Liver (tissue), 9 donors: ENCODE results near the gene PPP1R1A. TPM values are rescaled to one million over a fixed set of nuclear protein-coding genes. Genes with fewer than 3 reads are reported as not detected.
A peak's percentile ranks its signal among the peaks of the same experiment; 100 is the strongest.

Experiments used
- DNase-seq: peaks from one replicate; pipeline ENCODE4 v3.0.0-alpha.2; 2017; ENCODE audit warnings: low spot score
- H3K27ac ChIP-seq, 2 donors: one replicate each; pipeline ENCODE4 v1.7.0; 2013; ENCODE audit warnings: inconsistent platforms in 2 of 2, low read length in 2 of 2, control low read depth in 1 of 2, low read depth in 1 of 2, mild to moderate bottlenecking in 1 of 2
- H3K27me3 ChIP-seq, 4 donors: one replicate each; pipeline versions ENCODE4 v1.6.1 to v1.7.0; 2013; ENCODE audit warnings: low read length in 3 of 4, inconsistent platforms in 1 of 4, mild to moderate bottlenecking in 1 of 4, moderate library complexity in 1 of 4; ENCODE audit not compliant: control insufficient read depth in 4 of 4, insufficient read depth in 4 of 4
- H3K36me3 ChIP-seq, 4 donors: one replicate each; pipeline versions ENCODE4 v1.6.1 to v1.7.0; 2013; ENCODE audit warnings: low read length in 3 of 4, mild to moderate bottlenecking in 3 of 4, low read depth in 1 of 4, moderate library complexity in 1 of 4; ENCODE audit not compliant: control insufficient read depth in 4 of 4, insufficient read depth in 3 of 4
- H3K4me1 ChIP-seq, 4 donors: one replicate each; pipeline versions ENCODE4 v1.6.1 to v1.7.0; 2013; ENCODE audit warnings: low read length in 3 of 4, mild to moderate bottlenecking in 3 of 4, moderate library complexity in 1 of 4; ENCODE audit not compliant: control insufficient read depth in 4 of 4, insufficient read depth in 4 of 4
- H3K4me3 ChIP-seq, 3 donors: one replicate each; pipeline versions ENCODE4 v1.6.1 to v1.7.0; 2013; ENCODE audit warnings: low read length in 3 of 3, control low read depth in 1 of 3, low read depth in 1 of 3, mild to moderate bottlenecking in 1 of 3
- H3K9ac ChIP-seq, 2 donors: one replicate each; pipeline ENCODE4 v1.7.0; 2013; ENCODE audit warnings: low read length in 2 of 2, mild to moderate bottlenecking in 2 of 2, moderate library complexity in 2 of 2, control low read depth in 1 of 2, low read depth in 1 of 2
- H3K9me3 ChIP-seq, 4 donors: one replicate each; pipeline versions ENCODE4 v1.6.1 to v1.7.0; 2013; ENCODE audit warnings: low read length in 3 of 4; ENCODE audit not compliant: control insufficient read depth in 4 of 4
- ATF3 ChIP-seq: IDR thresholded peaks from 2 replicates; pipeline ENCODE4 v1.6.1; 2016; ENCODE audit warnings: antibody characterized with exemption
- CTCF ChIP-seq: fragments of 150-350 bp; IDR thresholded peaks from 2 replicates; pipeline ENCODE4 v1.5.1; 2017; ENCODE audit warnings: improper control_type of control experiment, low read depth, low read length; ENCODE audit not compliant: missing input control
- FOXA2 ChIP-seq: IDR thresholded peaks from 2 replicates; pipeline ENCODE4 v1.6.1; 2016; ENCODE audit warnings: antibody characterized with exemption
- HNF4A ChIP-seq, 2 donors: conservative IDR thresholded peaks; 2 replicates each; pipeline ENCODE4 v1.6.1; 2016; ENCODE audit warnings: antibody characterized with exemption in 2 of 2, mild to moderate bottlenecking in 2 of 2
- HNF4G ChIP-seq: IDR thresholded peaks from 2 replicates; pipeline ENCODE4 v1.6.1; 2016; ENCODE audit warnings: antibody characterized with exemption
- MAX ChIP-seq: IDR thresholded peaks from 2 replicates; pipeline ENCODE4 v1.6.1; 2016; ENCODE audit warnings: antibody characterized with exemption
- RAD21 ChIP-seq, 2 donors: IDR thresholded peaks; 2 replicates each; pipeline ENCODE4 v1.6.1; 2016; ENCODE audit warnings: antibody characterized with exemption in 2 of 2, mild to moderate bottlenecking in 2 of 2
- REST ChIP-seq: IDR thresholded peaks from 2 replicates; pipeline ENCODE4 v1.6.1; 2016; ENCODE audit warnings: antibody characterized with exemption, mild to moderate bottlenecking
- TAF1 ChIP-seq: conservative IDR thresholded peaks from 2 replicates; pipeline ENCODE4 v1.6.1; 2016; ENCODE audit warnings: antibody characterized with exemption, mild to moderate bottlenecking
- WGBS: extraction: QIAGEN DNeasy Blood & Tissue Kit; methylation state at CpG from one replicate; pipeline ENCODE4 v1.1.7; 2013; 5-methylcytosine and 5-hydroxymethylcytosine counted together
- polyA plus RNA-seq, 2 donors: library from polyadenylated mRNA; stranded (reverse) in 1 of 2; unstranded in 1 of 2; fragments of 200-250 nt in 1 of 2; fragments of >200 nt in 1 of 2; fragmentation: Nextera tagmentation in 1 of 2; extraction: Ambion mirVana in 1 of 2; gene quantifications; one replicate each; pipeline versions ENCODE4 v1.2.1 to v1.2.3, GENCODE V29; 2013 to 2015
- total RNA-seq, 2 donors: library from RNA; depleted of rRNA; stranded (reverse); fragments of >200 nt; gene quantifications; one replicate each; pipeline ENCODE4 v1.2.3, GENCODE V29; 2014
- donor health status: healthy.
- donor health status: healthy.
- donor health status: healthy.
- donor health status: healthy.
- donor health status: healthy.

The PPP1R1A gene
- total and polyA plus RNA-seq, 4 donors: 8.1 to 182 (median 43.8) TPM

GRCh38 chr12:54579696-54580333, 8.6 kb downstream of the PPP1R1A start:
- H3K36me3 ChIP-seq: peaks cover 5 to 29% (median 19%) of the 10 kb centered on the region in 4 donors
- H3K27ac ChIP-seq: no peak overlapping the region
- no peak overlapping the region for H3K9ac ChIP-seq
- 15% methylated on average over 11 of the region's 11 CpGs for WGBS
- no peak for TF ChIP-seq FOXA2
- TF ChIP-seq CTCF: peak; percentile 100
- peak; percentile 93 to 96 for TF ChIP-seq RAD21 (IDR thresholded peaks at IDR 0.05)
- H3K4me3 ChIP-seq: no peak overlapping the region
- no peaks in the 10 kb centered on the region for H3K27me3 ChIP-seq
- peak; percentile 90 for DNase-seq
- peaks cover 0 to 8% (median 3%) of the 10 kb centered on the region in 4 donors for H3K4me1 ChIP-seq
- no peaks in the 10 kb centered on the region for H3K9me3 ChIP-seq

- Histone ChIP-seq H3K27me3 (no peaks in the 10 kb centered on the region), H3K9ac (no peak overlapping the region), H3K4me1 (peaks cover 0 to 8% (median 3%) of the 10 kb centered on the region in 4 donors), H3K27ac (no peak overlapping the region), H3K9me3 (no peaks in the 10 kb centered on the region), H3K36me3 (peaks cover 5 to 29% (median 19%) of the 10 kb centered on the region in 4 donors), H3K4me3 (no peak overlapping the region)
- DNase-seq: no peak
- TF ChIP-seq HNF4A (conservative IDR thresholded peaks at IDR 0.05) (no peak), MAX (no peak), REST (no peak), ATF3 (no peak), HNF4G (no peak), TAF1 (no peak), RAD21 (IDR thresholded peaks at IDR 0.05) (no peak), CTCF (no peak), FOXA2 (no peak)
- WGBS: 66% methylated on average over 4 of the region's 4 CpGs
These were observed 9.2 kb downstream of the PPP1R1A start for GRCh38 chr12:54579258-54579657.
